ENCODE results near the gene CDHR5.

GRCh38 chr11:656866-657265 is 32.1 kb upstream of the CDHR5 start:
- TF ChIP-seq ZNF274 (IDR thresholded peaks at IDR 0.05; ENCODE audit: low read depth, low read length): no peak
- no peak for TF ChIP-seq YY1 (IDR thresholded peaks at IDR 0.05; ENCODE audit: insufficient read depth, insufficient read length)
